Daoy (cell line): ENCODE data around the gene DNAJC17. TPM values are rescaled to one million over a fixed set of nuclear protein-coding genes. Genes with fewer than 3 reads are reported as not detected.

ENCODE experiments used
- DNase-seq: peaks from one replicate; pipeline ENCODE4 v3.0.0-alpha.2; 2015; ENCODE audit warnings: low read depth
- total RNA-seq: library from RNA; depleted of rRNA; stranded (reverse); fragments of >200 nt; shearing (Covaris generic); gene quantifications from 2 replicates; pipeline ENCODE4 v1.2.3, GENCODE V29; 2014; rRNA removed

DNAJC17 gene
- total RNA-seq, 1 experiment from 2014 or later, result 34.9 TPM

DNA sequence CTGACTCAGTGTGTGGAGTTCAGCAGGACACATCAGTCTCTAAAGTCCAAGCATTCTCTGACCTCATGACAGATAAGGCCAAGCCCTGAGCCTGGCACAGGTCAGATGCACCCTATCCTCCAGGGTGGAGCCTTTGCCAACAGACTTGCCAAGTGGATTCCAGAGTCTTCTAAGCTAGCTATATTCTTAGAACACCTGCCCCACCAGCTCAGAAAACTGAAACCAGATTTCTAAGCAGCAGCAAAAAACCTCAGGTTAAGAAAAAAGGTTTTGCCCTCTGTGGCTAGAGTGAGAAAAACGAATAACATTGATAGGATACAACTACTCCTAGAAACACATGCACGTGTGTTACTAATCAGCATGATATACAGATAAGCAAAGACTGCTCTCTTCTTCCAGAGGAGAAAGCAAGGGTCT lies 63.8 kb downstream of the DNAJC17 start:
- DNase-seq, result no peak

DNA sequence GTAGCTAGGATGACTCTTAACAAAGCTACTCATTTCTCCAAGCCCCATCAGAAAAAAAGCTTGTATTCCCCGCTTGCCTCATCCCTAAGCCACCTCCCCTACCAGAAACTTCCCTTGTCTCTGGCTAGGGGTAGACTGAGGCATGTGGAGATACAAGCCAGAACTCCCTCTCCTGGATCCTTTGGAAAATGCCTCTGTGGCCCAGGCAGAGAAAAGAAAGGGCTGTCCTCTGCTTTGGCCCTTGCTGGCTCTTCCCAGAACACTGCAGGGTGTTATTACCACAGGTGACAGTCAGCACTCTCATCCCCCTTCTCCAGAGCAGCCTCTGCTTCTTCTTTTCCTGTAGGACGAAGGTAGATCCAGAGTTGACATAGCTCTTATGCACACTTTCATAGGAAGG lies 67.4 kb downstream of the DNAJC17 start:
- DNase-seq, result no peak

DNA sequence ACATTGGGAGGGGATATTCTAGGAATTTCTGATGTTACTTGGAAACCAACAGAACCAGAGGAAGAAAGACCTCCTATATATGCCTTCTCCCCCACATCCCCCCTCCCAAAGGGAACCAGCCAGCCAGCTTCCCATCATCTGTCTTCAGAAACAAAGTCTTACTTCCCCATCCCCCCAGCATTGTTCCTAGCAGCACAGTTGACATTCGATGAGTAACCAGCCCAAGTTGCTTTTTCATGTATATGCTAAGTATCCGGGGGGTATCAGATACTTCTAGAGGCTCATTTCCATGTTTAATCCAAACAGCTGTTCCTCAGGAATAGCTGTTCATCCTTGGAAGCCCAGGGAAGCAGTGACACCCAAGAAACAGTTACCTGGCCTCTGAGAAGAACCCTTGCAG lies 68.2 kb downstream of the DNAJC17 start:
- no peak for DNase-seq

DNA sequence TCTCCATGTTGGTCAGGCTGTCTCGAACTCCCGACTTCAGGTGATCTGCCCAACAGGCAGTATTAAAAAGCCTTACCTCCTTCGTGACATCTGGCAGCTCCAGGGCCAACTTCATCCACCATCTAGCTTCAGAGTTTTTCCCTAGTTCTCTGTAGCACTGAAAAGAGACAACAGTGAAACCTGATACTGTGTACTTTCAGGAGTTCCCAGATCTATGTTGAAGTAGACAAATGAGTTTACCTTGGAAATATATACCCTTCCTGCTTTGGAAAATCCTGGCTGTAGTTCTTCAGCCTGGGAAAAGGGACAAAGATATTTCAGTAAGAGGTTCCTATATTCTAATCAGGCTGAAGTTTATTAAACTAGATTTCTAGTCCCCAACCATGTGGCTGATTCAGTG lies 70.2 kb downstream of the DNAJC17 start:
- DNase-seq, result no peak

GRCh38 chr15:40736575-40736974 lies 70.7 kb downstream of the DNAJC17 start:
- DNase-seq, result no peak

DNA sequence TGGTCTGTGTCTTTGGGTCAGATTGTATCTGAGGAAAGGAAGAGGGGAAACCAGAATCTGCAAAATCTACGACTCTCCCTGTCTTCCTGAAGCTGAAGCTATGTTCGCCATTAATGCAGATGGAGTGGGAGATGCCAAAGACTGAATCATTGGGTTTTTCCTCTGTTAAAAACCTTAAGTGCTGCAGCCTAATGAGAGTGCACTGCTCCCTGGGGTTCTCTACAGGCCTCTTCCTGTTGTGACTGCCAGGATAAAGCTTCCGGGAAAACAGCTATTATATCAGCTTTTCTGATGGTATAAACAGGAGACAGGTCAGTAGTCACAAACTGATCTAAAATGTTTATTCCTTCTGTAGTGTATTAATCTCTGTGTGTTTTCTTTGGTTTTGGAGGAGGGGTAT lies 76.2 kb downstream of the DNAJC17 start:
- peak; percentile 4 for DNase-seq

GRCh38 chr15:40723919-40724318 lies 83.4 kb downstream of the DNAJC17 start:
- DNase-seq, result no peak

- DNase-seq, result no peak
Observed at GRCh38 chr15:40722934-40723333, 84.3 kb downstream of the DNAJC17 start.

DNA sequence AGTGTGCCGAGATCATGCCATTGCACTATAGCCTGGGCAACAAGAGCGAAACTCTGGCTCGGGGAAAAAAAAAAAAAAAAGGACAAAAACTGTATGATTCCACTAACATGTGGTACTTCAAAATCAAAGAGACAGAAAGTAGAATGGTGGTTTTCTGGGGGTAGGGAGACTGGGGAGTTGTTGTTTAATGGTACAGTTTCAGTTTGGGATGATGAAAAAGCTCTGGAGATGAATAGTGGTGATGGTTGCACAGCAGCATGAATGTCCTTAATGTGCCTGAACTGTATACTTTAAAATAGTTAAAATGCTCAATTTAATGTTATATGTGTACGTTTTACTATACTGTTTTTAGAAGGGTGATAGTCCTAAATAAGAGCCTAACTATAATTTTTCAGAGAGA lies 84.9 kb downstream of the DNAJC17 start:
- no peak for DNase-seq

GRCh38 chr15:40721701-40722100 lies 85.6 kb downstream of the DNAJC17 start:
- DNase-seq, result no peak

- no peak for DNase-seq
Observed at GRCh38 chr15:40716165-40716564, 91.1 kb downstream of the DNAJC17 start.

Other genes starting within 250 kb of the DNAJC17 start
- 14.3 and 25.8 TPM in 2 replicates for gene CCDC32, start 242.4 kb downstream of the DNAJC17 start, total RNA-seq
- 12.7 and 13.8 TPM in 2 replicates for gene RPUSD2, start 238.2 kb downstream of the DNAJC17 start, total RNA-seq
- 43.4 and 44.6 TPM in 2 replicates for gene KNL1, start 213.2 kb downstream of the DNAJC17 start, total RNA-seq
- 17.9 and 18.7 TPM in 2 replicates for gene RAD51, start 112.3 kb downstream of the DNAJC17 start, total RNA-seq
- gene RMDN3, start 52.2 kb downstream of the DNAJC17 start, total RNA-seq, result 17.1 and 20.6 TPM in 2 replicates
- gene GCHFR, start 43.4 kb downstream of the DNAJC17 start, total RNA-seq, result 9.9 and 30.6 TPM in 2 replicates
- 0.40 TPM in 1 of 2 replicates, not detected in the other for gene C15orf62, start 37.5 kb downstream of the DNAJC17 start, total RNA-seq
- gene ZFYVE19, start 384 bp downstream of the DNAJC17 start, total RNA-seq, result 25.2 and 25.4 TPM in 2 replicates
- not detected in 2 replicates for gene PPP1R14D, start 21.2 kb upstream of the DNAJC17 start, total RNA-seq
- gene SPINT1, start 36.6 kb upstream of the DNAJC17 start, total RNA-seq, result 2.6 and 3.8 TPM in 2 replicates
- 0.15 and 0.23 TPM in 2 replicates for gene RHOV, start 66.8 kb upstream of the DNAJC17 start, total RNA-seq
- gene VPS18, start 87.0 kb upstream of the DNAJC17 start, total RNA-seq, result 23.3 and 27.9 TPM in 2 replicates
- not detected in 2 replicates for gene DLL4, start 121.9 kb upstream of the DNAJC17 start, total RNA-seq
- gene CHAC1, start 146.0 kb upstream of the DNAJC17 start, total RNA-seq, result 4.4 and 4.9 TPM in 2 replicates